T-helper 1 cell (primary cell): Measurements from ENCODE around the gene SLX9.

ENCODE experiments used
- DNase-seq, 5 donors: peaks; one replicate each; pipeline ENCODE4 v3.0.0-alpha.2; 2012 to 2020
- total RNA-seq, 4 donors: gene quantifications; one replicate each; lab custom pipeline; 2026; lab: John Stamatoyannopoulos, UW

SLX9 gene, protein sequence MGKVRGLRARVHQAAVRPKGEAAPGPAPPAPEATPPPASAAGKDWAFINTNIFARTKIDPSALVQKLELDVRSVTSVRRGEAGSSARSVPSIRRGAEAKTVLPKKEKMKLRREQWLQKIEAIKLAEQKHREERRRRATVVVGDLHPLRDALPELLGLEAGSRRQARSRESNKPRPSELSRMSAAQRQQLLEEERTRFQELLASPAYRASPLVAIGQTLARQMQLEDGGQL
- 5.5 to 6.5 (median 5.7) reads per million in 4 donors for total RNA-seq

DNA sequence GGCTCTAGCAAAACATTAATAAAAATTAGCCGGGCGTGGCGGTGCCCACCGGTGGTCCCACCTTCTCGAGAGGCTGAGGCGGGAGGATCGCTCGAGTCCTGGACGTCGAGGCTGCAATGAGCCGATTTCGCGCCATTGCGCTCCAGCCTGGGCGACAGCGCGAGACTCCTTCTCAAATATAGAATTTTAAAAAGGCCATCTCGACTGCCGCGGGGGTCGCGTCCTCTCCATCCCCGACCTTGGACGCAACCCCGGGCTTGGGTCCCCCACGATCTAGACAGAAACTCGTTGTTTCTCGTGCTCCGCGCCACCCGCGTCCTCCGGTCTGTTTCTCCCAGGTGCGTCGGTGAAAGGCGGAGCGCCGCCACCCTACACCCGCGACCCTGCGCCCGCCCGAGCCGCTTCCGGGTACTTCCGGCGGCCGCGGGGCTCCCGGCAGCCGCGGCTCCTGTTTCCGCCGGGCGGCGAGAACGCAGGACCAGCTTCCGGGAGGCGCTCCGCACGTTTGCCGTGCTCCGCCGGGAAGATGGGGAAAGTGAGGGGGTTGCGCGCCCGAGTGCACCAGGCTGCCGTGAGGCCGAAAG is at the start of gene SLX9:
Gene SLX9 (plus strand): TSS at position 498 of the 584 bp plus-strand sequence. CDS start 29 bp downstream, at position 527.
- peak; percentile 52 to 85 (median 67) for DNase-seq

DNA sequence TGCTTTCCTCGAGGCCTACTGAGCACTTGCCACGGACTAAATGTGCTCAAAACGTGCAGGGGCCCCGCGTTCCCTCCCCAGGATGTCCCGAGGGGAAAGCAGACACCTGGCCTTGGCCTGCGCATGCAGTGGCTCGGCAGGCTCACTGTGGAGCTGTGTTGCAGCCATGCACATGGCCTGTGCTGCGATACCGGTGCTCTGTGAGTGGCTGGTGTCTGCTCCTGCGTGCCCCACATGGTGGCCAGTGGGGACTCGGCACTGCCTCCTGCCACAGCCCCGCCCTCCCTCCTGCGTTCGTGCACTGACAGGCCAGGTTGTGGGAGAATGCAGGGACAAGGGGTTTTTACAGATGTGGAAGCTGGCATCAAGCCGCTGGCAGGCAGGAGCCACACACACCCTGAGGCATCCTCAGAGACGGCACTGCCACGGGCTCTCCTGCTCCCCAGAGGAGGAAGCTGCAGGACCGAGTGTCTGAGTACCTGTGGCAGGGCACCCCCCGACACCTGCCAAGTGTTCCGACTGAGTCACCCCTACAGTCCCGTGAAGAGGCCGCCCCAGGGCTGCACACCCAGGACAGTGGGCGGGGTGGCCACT is 49.4 kb upstream of the SLX9 start:
- DNase-seq = no peak

DNA sequence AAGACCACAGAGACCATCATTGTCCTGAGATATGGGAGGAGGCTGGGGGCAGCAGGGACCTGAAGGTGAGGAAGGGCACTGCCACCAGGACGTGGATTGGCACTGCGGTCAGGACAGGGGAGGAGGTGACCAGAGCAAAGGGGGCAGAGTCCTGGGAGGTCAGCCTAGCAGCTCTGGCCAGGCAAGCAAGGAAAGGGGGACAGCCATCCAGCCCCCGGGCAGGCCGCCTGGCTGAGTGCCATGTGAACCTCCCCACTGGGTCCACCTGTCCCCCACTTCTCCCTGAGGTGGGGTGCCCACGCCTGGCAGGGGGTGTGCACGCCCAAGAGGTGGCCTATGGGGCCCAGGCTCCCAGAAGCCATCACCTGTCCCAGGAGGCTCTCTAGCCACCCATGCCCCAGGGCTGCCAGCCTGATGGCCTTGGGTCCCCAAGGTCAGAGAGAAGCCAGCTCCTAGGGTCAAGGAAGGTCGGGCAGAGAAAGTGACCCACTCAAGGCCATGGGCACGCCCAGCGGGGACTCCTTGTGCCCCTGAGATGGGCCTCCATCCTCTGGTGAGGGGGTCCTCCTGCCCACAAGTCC is 48.8 kb upstream of the SLX9 start:
- DNase-seq = no peak

DNA sequence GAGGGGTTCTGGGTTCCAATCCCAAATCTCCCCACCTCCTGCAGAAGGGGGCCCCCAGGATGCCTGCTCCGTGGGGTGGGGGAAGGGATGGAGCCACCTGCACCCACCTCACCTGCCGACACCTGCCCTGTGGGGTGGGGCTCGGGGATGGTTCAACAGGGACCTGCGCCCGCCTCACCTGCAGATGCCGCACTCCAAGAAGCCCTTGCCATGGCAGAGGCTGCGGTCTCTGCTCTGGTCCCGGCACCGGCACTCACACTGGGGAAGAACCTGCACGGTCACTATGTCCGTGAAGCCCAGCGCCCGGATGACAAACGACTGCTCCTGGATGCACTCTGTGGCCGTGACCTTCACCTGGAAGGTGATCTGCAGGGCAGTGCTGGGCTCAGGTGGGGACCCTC is 48.2 kb upstream of the SLX9 start:
- no peak for DNase-seq

- no peak for DNase-seq
Measured at GRCh38 chr21:44892095-44892494, 47.7 kb upstream of the SLX9 start.

- peak; percentile 48 to 72 (median 64) for DNase-seq
Measured at GRCh38 chr21:44892536-44893277, 47.1 kb upstream of the SLX9 start.

- DNase-seq = no peak
Measured at GRCh38 chr21:44893278-44893556, 46.6 kb upstream of the SLX9 start.

GRCh38 chr21:44893948-44894656 is 45.7 kb upstream of the SLX9 start:
- no peak for DNase-seq

GRCh38 chr21:44894687-44895302 is 45.0 kb upstream of the SLX9 start:
- no peak for DNase-seq

- DNase-seq = no peak
Measured at GRCh38 chr21:44895859-44896258, 44.0 kb upstream of the SLX9 start.

DNA sequence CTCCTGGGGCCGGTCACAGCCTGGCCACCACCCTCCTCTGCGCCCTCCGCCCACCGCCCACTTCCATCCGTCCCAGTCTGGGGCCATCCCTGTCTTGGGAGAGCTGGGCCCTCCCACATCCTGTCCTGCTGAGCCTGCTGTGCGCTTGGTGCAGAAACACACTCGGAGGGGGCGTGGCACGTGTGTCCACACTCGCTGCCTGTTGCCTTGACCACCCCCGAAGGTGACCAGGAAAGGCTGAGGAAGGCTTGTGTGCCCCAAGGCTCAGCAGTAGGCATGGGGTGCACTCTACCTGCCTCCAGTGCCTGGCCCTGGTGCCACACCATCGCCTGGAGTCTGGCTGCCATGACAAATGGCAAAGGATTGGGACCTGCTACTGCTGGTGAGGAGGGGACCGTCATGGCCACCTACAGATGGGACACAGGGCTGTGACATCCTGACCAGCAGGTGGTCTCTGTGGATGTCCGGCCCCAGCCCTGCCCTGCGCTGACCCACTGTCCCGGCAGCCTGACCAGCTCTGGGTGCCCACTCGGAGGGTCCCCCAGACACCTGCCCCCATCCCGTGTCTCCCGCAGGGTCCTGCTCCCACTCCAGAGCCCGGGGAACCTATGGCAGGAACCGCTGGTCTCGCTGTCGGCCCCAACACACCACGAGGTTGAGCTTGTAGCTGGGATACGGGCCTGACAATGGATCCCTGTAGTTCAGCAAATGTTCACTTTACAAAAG is 43.1 kb upstream of the SLX9 start:
- peak in 1 of 5 donors; percentile 8 for DNase-seq

- no peak for DNase-seq
Measured at GRCh38 chr21:44897326-44898010, 42.4 kb upstream of the SLX9 start.

GRCh38 chr21:44898011-44898488 is 41.8 kb upstream of the SLX9 start:
- DNase-seq = no peak

- no peak for DNase-seq
Measured at GRCh38 chr21:44898851-44899767, 40.7 kb upstream of the SLX9 start.

DNA sequence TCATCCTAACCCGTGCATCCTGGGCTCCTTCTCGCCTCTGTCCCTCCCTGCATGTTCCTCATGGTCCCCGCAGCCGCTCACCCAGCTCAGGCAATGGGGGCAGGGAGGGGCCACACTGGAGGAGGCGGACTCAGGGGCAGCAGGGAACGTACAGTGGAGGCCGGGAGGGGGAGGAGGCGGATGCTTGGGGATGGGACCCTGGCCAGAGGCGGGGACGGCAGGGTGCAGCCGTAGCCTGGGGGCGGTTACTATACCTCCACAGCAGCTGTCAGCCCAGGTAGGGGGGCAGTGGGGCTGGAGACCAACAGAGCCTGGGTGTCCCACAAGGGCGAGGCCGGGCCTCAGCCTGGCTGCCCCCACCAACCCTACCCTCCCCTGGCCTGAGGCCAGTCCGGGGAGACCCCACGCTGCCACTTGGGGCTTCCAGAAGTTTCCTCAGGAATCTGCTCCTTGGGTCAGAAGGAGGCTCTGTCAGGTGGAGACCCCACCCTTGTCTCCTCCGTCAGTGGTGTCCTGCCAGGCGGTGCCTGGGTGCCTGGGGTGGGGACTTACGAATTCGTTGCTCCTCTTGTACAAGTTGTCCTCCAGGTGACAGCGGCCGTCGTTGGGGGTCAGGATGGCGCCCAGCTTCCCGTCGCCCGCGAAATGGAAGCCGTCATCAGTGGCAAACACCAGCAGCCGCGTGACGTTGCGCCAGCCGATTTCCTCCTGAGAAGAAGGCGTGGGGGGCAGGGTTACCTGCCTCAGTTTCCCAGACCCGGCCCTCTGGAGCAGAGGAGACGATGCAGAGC is 39.9 kb upstream of the SLX9 start:
- DNase-seq = no peak

DNA sequence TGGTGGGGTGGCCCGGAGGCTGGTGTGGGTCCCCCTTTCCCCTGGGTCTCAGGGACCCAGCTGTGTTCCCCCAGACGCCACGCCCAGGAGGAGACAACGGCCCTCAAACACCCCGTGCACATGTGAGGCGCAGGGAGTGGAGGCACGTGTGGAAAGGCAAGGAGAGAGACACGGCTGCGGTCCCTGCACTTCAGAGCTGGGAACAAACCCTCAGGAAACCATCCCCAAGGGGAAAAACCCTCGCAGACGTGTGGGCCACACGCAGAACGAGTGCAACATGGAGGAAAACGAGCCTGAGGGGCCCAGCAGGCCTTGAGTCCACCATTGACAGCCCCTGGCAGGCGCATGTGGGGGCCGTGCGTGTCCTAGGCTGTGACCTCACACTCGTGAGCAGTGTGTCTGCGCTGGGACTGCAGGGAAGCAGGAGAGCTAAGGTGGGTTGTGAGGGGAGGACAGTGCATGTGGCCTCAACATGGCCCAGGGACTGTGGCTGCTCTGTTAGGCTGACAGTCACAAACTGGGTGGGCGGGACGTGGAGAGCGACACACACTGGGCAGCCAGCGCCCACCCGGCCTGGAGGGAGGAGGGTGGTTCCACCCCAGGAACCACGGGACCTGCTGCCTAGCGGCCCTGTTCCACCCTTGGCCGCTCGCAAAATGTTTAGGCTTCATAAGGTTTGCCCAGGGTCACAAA is 39.1 kb upstream of the SLX9 start:
- DNase-seq = no peak

- no peak for DNase-seq
Measured at GRCh38 chr21:44901391-44902074, 38.3 kb upstream of the SLX9 start.
